OCI-LY7 (cell line): ENCODE data around the gene EWSR1.

Source experiments
- EZH2phosphoT487 ChIP-seq: fragments of 200-600 bp; sonication (generic); IDR thresholded peaks from 2 replicates; pipeline ENCODE4 v1.6.1; 2018; ENCODE audit warnings: low read depth, borderline replicate concordance, mild to moderate bottlenecking, mixed run types, antibody characterized with exemption, low read length, moderate library complexity, mixed read lengths
- TF ChIP-seq, protein P1 (sequence below): fragments of 200-600 bp; sonication (generic); conservative IDR thresholded peaks from 2 replicates; pipeline ENCODE4 v1.5.1; 2014; ENCODE audit warnings: mild to moderate bottlenecking, antibody characterized with exemption, low read length, moderate library complexity, mixed read lengths

DNA sequence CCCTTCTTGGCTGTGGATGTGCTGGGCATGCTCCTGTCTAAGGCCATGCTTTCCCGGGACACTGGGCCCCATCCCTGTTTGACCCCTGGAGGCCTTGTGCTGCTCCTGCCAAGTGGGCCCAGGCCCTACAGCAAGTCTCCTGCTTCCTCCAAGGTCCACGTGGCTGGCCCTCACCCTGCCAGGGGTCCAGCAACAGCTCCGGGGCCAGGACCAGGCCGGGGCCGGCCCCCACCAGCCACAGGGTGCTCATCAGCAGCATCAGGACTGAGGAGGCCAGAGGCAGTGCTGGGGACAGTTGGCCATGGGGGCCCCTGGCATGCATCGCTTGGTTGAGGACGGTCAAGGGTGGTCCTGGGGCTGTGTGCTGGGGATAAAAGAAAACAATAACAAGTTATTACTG, 2.8 kb upstream of the EWSR1 start:
- TF ChIP-seq, protein P1, sequence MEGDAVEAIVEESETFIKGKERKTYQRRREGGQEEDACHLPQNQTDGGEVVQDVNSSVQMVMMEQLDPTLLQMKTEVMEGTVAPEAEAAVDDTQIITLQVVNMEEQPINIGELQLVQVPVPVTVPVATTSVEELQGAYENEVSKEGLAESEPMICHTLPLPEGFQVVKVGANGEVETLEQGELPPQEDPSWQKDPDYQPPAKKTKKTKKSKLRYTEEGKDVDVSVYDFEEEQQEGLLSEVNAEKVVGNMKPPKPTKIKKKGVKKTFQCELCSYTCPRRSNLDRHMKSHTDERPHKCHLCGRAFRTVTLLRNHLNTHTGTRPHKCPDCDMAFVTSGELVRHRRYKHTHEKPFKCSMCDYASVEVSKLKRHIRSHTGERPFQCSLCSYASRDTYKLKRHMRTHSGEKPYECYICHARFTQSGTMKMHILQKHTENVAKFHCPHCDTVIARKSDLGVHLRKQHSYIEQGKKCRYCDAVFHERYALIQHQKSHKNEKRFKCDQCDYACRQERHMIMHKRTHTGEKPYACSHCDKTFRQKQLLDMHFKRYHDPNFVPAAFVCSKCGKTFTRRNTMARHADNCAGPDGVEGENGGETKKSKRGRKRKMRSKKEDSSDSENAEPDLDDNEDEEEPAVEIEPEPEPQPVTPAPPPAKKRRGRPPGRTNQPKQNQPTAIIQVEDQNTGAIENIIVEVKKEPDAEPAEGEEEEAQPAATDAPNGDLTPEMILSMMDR = no peak
- no peak for TF ChIP-seq EZH2phosphoT487
